Retina (tissue), 1 donor: ENCODE measurements around the gene KIAA0586.
"Not testable (repeated sequence)": the region's sequence is repeated elsewhere in the genome, so short reads cannot be mapped to it uniquely, and the experiment has no call there.

ENCODE experiments used
- DNase-seq: peaks from one replicate; pipeline ENCODE4 v3.0.0-alpha.2; 2016

Gene KIAA0586

DNA sequence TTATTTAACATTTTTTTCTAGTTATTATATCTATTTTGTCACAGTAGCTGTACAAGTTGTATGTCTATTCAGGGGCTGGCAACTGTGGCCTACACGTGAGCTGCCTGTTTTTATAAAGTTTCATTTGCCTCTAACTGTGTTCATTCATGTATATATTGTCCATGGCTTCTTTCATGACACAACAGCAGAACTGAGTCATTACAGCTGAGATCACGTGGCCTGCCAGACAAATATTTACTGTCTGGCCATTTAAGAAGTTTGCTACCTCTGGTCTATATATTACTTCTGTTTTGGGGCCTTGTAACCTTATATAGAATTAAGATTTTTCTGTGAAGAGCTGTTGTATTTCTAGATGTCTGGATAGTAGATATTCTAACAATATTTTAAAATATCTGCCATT, 37.9 kb downstream of the KIAA0586 start:
- no peak for DNase-seq

DNA sequence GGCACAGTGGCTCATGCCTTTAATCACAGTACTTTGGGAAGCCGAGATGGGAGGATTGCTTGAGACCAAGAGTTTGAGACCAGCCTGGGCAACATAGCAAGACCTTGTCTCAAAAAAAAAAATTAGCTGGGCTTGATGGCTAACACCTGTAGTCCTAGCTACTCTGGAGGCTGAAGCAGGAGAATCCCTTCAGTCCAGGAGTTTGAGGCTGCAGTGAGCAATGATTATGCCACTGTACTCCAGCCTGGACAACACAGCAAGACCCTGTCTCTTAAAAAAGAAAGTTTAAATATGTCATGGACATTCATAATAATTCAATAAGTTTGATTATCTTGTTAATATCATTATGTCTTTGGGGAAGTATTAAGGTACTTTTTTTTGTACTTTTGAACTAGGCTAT, 38.9 kb downstream of the KIAA0586 start:
- DNase-seq = no peak

GRCh38 chr14:58467575-58467974, 40.1 kb downstream of the KIAA0586 start:
- DNase-seq = no peak

DNA sequence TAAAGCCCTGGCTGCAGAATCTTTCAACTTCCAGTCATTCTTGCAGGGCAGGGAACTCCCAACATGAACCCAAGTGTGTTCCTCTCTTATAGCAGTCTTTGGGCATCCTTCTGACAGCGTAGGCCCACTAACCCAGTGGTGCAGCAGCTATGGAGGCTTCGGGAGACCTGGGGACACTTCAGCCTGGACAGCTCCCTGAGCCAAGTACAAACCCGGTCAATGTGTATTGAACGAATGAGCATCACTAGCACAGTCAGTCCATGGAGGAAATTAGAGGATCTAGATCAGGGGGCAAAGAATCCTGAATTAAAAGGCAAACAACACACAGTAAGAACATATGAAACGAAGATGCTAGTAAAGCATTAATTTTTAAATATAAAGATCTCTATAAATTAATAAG, 41.8 kb downstream of the KIAA0586 start:
- no peak for DNase-seq

GRCh38 chr14:58476320-58476719, 48.8 kb downstream of the KIAA0586 start:
- no peak for DNase-seq

- no peak for DNase-seq
Observed at GRCh38 chr14:58477653-58478052, 50.1 kb downstream of the KIAA0586 start.

- DNase-seq = not testable (repeated sequence)
Observed at GRCh38 chr14:58478329-58478728, 50.8 kb downstream of the KIAA0586 start.

DNA sequence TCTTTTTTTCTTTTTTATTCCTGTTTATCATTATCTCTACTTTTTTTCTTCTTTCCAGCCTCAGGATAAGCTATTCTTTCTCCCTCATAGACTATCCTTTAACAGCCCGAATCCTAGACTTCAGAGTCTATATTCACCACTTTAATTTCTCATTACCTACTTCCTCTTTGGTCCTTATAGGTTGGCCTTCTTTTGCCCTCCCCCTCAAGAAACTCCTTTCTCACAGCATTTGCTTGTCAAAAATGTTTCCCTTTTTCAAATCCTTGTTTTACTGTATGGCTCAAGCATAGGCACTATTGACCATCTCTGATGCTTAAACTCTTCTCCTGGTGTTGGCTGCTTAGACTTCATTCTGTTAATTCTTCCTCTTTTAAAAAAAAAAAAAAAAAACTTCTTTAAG, 52.5 kb downstream of the KIAA0586 start:
- DNase-seq = no peak

DNA sequence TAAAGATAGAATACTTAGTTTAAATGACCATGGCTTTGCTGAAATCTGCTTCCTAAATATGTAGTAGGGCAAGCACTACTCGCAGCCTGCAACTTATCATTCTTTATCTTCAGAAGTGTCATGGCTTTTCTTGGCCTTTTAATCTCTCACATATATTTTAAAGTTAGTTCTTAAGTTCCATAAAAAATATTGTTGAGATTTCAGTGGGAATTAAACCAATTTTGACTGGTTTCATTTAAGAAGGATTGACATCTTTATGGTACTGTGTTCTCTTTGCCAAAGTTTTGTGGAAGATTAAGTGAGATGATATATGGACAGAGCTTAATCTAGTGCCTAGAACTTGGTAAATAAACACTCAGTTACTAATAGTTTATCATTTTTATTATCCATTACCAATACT, 56.7 kb downstream of the KIAA0586 start:
- no peak for DNase-seq

DNA sequence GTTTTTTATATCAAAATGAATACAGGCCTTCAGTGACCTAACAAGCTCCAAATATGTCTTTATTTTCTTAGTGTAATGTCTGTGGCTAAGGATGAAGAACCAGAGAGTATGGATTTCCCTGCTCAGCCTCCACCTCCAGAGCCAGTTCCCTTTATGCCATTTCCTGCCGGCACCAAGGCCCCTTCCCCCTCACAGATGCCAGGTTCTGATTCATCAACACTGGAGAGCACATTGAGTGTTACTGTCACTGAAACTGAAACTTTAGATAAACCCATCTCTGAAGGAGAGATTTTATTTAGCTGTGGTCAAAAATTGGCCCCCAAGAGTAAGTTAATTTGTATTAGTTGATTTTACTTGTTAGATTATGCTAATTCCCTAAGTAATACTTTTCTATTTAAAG, 61.0 kb downstream of the KIAA0586 start:
- DNase-seq = no peak

- DNase-seq = no peak
Observed at GRCh38 chr14:58491593-58491992, 64.1 kb downstream of the KIAA0586 start.

DNA sequence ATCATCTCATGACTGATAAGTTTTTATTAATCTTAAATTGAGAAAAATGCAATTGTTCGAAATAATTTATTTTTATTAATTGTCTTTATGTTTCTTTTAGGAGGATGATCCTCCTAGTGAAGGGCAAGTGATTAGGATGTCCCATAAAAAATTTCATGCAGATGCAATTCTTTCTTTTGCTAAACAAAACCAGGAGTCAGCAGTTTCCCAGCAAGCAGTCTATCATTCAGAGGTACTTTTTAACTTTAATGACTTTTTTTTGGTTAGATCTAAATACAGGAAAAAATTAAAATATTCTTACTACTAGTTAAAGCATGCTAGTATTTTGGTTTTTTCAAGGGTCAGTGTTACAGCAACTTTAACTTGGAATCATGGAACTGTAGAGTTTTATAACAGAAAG, 64.5 kb downstream of the KIAA0586 start:
- no peak for DNase-seq

GRCh38 chr14:58501214-58501816, 73.8 kb downstream of the KIAA0586 start:
- DNase-seq = peak; percentile 9

DNA sequence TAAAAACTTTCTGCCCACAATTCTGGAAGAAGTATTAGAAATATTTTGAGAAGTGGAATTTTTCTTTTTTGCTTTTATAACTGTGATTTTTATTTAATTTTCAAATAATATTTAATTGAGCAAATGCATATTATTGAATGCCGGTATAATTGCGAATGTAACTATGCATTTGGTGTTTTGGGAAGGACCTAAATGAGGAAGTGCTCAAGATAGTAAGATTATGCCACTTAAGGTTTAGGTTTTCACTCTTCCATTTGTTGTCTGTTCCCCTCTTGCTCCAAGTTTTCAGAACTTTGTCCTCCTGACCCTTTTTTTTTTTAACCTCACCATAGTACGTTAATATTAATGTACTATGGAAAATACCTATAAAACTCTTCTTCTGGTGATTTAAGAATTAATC, 85.8 kb downstream of the KIAA0586 start:
- no peak for DNase-seq

GRCh38 chr14:58517592-58517991, 90.1 kb downstream of the KIAA0586 start:
- DNase-seq = no peak

DNA sequence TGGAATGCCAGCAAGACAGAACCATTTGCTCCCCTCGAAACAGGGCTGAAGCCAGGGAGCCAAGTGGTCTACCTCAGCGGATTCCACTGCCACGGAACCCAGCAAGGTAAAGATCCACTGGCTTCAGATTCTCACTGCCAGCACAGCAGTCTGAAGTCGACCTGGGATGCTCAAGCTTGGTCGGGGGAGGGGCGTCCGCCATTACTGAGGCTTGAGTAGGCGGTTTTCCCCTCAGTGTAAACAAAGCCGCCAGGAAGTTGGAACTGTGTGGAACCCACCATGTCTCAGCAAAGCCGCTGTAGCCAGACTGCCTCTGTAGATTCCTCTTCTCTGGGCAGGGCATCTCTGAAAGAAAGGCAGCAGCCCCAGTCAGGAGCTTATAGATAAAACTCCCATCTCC, 98.2 kb downstream of the KIAA0586 start:
- not testable (repeated sequence) for DNase-seq

- peak; percentile 25 for DNase-seq
Observed at GRCh38 chr14:58533446-58533845, 105.9 kb downstream of the KIAA0586 start.

DNA sequence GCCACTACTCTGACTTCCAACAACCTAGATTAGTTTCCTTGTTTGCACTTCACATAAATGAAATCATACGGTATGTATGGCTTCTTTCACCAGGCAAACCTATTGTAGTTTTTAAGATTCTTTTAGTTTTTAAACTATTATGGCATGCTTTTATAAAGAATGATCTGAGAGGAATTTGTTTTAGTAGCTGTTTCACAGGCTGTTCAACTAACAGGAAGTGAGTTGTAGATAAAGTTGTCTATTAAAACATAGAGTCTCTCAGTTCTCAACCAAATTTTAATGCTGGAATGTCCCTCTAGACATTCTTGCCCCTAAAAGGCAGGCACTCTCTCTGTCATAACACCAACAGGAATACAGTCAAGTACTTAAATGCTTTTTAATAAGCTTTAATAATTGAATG, 107.5 kb downstream of the KIAA0586 start:
- no peak for DNase-seq

DNA sequence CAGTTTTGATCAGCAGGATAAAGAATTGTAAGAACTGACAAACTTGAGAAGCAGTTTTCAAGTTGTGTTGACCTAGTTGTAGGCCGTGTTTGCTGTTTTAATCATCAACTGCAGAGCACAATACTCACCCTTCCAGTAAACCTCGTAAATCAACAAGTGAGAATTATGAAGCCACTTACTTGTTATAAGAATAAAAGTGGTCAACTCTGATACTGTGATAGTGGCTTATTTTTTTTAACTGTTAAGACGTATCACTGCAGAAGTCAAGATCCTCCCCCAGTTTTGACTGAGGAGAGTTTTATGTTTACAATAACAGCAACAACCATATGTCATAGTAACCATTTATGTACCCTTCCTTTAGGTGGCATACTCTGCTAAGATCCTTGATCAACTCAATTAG, 109.5 kb downstream of the KIAA0586 start:
- DNase-seq = no peak

DNA sequence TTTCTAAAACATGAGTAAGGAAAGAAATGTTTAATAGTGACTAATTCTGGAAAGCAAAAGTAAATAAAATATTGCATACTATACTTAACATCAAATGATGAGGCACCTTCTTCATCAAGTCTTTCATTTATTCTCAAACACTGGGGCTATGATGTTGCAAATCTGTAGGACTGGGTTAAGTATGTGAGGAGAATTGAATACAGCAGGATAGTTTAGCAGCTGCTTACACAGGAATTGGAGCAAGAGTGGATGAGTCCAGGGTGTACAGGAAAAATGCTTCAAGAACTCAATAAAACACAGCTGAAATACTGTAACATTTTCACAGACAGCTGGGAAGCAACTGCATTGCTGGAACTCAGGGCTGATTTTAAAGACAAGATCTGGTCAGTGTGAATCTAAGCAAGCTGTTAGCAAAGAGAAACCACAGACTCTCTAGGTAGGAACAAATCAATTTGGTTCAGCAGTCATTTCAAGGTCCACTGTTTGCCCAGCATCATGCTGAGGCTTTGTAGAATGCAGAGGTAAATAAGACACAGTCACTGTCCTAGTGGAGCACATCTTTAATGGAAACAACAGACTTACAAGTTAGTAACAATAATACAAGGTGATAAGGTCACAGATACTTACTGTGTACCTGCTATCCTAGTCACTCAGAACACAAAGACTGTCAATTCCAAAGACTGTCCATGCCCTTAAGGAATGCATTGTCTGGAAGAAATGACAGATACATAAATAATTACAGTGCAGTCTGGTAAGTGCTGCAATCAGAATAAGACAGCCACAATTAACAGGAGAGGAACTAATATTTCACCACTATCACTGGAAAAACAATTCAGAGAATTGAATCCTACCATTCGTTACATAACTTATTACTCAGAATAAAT, 113.5 kb downstream of the KIAA0586 start:
- peak; percentile 22 for DNase-seq

- DNase-seq = no peak
Observed at GRCh38 chr14:58541633-58542022, 114.1 kb downstream of the KIAA0586 start.

GRCh38 chr14:58543253-58543652, 115.7 kb downstream of the KIAA0586 start:
- DNase-seq = no peak

DNA sequence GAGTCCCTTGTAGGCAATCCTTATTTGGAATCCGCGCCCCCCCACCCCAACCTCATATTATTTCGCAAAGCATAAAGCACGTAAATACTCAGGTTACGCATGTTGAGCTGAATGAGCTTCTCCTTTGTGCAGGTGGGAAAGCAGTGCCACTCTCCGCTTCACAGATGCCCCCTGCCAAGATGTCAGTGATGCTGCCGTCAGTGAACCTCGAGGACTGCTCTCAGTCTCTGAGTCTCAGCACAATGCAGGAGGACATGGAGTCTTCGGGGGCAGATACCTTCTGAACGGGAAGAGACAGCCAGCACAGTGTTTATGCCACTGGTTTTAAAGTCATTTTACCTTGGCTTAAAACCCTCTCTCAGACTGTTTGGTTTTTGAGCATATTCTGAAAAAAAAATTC, 120.1 kb downstream of the KIAA0586 start:
- DNase-seq = no peak

DNA sequence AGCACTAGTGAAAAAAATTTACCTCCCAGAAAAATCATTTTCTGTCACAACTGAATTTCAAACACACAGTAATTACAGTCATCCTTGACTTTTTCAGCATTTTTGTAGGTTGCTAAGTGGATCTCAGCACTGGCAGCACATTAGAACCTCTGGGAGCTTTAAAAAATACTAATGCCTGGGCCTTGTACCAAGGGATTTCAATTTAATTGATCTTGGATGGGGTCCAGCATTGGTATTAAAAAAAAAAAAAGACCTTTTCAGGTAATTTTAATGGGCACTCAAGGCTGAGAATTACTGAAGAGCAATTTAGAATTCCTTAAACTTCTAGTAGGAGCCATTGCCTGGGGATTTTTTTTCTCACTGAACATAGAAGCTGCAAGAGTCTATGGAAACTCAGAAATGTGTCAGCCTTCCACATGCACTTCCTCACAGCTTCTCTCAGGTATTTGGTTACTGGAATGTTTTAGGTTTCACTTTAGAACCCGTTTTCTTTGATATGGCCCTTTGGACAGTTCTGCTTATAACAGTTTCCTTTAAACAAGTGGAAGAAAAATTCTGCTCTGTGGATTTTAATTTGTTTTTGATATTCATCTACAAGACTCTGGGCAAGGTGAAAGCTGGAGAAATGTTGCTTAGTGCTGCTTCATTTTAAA, 121.7 kb downstream of the KIAA0586 start:
- DNase-seq = no peak
